ENCODE results near the gene AGBL4.

Gene AGBL4

DNA sequence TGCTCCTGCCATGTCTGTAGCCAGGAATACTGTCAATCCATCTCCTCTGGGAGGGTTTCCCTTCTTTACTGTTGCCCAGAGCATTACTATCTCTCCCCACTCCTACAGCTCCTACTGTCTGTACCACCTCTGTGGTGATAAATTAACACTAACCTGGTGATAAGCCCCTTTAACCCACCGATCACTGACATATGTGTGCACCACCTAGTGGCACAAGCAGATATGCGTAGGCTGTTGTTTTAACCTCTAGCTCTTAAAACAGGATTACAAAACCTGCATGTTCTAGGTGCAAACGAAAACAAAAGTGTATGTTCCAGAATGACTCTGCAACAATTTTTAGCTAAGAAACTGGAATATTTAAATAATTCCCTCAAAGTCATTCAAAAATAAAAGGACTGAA, 1153.2 kb downstream of the AGBL4 start:
- no peak for DNase-seq

DNA sequence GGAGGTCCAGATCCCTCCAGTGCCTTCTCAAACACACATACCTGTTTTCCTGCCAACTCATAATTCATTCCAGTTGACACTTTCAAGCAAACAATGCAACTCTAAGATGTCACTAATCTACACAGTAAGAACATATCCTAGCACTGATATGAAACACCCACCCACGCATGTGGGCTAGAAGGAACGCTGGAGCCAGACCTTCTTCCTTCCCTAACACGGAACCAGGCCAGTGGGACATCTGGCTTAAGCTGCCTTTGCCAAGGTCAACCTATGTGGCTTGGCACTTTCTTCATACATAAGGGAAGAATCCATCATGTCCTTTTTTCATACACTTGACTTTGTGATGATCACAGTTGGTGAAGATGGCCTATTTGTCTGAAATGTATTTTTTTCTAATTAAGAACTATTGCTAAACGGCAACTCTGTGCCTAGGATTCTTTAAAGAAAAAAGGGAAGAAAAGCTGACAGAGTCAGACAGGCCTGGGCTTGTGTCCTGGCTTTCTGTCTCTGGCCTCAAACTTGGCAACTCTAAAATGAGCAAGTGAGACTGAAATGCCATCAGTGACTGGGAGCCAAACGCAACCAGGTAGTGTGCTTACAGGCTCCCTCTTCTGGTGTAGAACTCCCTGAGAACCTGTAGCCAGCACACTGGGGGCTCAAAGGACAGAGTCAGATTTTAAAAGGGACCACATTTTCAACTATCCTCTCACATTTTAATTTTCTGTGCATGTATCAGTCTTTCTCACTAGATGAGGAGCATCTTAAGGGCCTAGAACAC, 1154.4 kb downstream of the AGBL4 start:
- DNase-seq: no peak

DNA sequence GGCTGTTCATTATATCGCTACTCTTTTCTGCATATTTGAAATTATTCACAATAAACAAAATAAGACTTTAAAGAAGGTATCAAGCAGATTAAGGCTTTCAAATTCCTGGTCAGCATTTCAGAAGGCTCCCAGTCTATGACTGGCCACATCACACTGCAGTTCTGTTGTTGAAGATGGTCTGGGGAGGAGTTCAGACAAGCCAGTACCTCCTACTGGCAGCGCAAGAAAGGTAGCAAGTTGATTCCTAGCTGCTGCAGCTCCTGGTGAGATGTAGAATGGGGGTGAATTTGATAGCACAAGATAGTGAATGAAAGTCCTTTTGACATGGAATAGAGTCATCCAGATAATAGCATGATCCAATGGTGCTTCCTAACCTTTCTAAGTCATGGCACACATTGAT, 1158.8 kb downstream of the AGBL4 start:
- no peak for DNase-seq

DNA sequence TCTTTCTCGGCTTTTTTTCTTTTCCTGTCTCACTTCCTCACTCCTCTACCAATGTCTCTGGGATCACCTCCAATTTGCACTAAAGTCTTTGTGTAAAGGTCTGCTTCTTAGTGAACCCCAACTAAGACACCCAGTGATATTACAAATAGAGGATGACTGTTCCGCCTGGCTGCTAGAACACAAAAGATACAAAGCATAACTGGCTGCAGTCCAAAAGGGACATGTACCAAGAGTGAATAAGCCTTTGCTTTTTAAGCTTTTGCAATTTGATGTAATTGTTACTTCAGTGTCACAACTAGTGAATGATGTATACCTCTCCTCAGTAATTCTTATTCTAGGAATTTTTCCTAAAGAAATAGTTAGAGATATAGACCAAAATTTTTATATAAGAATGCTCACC, 1164.3 kb downstream of the AGBL4 start:
- no peak for DNase-seq

DNA sequence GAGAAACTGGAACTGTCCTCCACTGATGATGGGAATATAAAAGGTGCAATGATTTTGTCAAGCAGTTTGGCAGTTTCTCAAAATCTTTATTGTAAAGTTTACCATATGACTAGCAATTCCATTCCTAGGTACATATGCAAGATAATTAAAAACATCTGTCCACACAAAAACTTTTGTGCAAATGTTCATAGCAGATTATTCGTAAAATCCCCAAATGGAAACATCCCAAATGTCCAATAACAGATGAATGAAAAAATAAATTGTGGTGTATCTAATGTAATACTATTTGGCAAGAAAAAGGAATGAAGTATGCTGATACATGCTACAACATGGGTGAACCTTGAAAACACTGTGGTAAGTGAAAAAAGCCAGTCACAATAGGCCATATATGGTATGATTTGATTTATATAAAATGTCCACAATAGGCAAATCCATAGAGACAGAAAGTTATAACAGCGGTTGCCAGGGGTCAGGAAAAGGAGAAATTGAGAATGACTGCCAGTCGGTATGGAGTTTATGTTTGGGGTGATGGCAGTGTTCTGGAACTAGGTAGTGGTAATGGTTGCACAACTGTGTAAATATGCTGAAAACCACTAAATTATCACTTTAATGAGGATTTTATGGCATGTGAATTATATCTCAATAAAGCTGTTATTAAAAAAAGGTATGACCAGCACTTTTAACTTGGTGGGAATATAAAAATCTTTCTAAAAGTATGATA, 1165.4 kb downstream of the AGBL4 start:
- no peak for DNase-seq

DNA sequence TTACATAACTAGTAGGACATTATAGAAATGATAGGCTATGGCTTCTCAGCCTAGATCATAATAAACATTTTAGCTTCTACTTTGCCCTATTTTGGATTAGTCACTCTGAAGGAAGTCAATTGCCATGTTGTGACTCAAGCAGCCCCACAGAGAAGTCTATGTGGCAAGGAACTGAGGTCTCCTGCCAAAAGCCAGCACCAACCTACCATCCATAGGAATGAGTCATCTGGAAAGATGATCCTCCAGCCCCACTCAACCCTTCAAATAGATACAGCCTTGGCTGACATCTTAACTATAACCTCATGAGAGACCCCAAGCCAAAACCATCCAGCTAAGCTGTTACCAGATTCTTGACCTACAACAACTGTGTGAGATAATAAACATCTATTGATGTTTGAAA, 1170.7 kb downstream of the AGBL4 start:
- no peak for DNase-seq

DNA sequence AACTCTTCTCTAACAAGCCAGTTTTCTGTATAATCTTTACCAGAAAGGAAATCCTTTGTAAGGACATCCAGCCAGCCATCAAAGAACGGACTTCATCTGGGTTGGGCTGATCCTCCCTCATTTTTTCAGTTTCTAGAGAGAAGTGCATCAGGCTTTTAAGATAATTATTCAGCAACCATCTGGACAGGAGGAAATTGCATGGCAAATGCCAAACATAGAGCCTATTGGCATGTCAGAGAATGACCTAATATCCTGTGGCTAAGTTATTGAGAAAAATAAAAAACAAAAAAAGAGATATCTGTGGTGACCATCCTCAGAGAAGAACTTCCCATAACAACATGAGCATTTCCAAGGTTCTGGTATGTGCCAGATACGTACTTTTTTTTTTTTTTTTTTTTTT, 1172.1 kb downstream of the AGBL4 start:
- DNase-seq: no peak

DNA sequence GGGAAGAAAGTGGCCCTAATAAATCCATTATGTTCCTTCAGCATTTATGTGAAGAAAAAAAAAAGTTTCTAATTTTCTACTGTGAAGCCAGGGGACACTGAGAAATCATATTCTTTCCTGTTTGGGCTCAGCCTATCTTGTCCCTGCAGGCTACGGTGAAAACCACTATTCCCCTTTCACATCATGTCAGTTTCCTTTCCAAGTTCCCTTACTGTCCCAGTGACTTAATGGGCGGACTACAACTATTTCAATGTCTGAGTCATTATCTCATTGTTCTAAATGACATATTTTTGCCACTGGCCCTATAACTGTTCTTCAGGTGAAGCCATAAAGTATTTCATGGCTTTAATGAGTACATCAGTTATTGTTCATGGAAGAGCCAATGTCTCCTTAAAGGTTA, 1175.7 kb downstream of the AGBL4 start:
- DNase-seq: no peak

DNA sequence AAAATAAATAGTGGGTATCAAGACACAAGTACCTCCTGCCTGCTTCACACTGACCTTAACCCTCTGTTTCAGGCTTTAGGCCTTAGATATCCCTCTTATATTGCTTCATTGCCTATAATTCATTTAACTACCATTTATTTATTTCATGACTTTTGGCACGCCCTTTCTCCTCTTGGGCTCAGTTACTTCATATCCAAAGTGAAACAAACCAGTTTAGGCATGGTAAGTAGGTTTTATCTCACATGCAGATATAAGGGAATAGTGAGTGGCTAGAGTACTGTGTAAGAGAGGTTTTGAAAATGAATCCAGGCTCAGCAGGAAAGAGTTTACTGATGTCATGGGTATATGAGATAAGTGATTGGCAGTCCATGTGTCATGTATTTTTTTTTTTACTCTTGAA, 1177.3 kb downstream of the AGBL4 start:
- DNase-seq: no peak

DNA sequence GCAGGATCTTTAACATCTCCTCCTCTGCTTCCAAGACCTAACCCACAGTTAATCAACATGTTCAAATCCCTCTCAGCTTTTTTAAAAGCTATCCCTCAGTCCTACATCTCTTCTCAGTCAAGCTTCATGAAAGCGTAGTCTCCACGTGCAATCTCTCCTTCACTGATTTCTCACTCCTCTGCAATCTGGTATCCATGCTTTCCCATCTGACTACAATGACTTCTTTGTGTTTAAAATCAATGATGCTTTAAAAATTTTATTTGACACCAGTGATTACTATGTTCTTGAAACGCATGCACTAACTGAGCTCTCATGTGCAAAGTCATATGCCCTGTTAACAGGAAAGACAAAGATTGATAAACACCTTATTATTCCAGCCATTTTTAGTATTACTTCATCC, 1179.6 kb downstream of the AGBL4 start:
- DNase-seq: no peak

DNA sequence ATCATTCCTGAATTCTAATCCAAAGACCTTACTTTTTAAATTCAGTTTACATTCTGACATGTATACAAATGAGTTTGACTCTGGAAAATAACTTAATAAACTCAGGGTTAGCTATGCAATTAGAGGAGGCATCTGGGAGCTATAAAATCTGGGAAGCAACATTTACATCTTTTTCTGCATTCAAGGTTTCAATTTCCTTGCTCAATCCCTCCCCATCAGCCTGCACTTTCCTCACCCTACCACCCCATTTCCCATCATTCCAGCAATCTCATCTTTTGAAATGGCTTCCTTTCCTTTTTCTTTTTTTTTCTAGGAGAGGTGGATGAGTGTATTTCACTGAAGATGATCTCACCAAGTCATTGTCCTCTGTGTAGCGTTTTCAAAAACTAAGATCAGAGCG, 1181.8 kb downstream of the AGBL4 start:
- no peak for DNase-seq

DNA sequence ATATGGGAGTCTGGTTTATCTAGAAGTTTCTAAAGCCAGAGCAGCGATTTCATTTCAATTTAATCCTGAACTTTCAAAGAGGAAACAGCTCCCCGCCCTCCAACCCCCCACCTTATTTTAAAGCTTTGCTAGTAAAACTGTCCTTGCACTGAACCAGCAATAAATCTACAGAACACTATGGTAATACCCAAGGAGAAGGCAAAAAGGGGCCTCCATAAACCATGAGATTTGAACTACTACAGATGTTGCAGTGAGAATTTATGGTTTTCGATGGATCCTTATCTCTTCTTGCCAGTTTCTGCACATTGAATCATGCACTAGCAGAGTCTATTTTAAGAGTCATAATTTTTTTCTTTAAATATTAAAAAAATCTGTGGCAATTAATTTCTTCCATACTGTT, 1182.3 kb downstream of the AGBL4 start:
- DNase-seq: no peak

DNA sequence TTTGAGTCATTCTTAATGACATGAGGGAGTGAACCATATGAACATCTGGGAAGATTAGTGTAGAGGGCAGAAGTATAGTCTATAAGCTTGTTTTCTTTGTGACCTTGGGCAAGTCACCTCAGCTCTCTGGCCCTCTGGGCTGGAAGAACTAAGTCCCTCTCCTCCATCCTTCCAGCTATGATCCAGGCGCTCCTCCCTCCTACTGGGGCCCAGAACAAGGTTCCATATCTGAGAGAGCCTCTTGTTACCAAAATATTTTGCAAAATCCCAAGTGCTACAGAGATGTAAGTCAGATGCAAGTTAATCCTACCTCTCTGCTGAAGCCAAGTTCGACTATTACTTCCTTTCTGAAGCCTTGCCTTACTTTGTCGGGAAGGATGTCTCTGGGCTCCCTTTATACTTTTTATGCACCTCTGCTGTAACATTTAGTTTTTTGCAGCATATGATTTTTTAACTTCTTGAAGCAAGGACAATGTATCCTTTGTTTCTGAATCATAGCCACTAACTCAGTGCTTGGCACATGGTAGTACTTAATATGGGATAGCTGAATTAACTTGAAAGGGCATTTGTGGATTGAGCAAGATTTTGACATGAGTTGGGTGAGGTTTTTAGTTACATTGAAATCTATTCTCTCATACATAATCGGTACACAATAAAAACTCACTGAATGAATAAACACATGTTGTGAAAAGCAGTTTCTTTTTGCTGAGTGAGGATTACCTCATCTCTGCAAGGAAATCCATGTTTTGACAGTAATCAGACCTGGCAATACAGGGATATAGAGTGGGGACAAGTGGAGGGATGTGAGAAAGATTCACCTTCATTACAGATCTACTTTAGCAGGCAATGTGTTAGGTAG, 1192.4 kb downstream of the AGBL4 start:
- DNase-seq: no peak

DNA sequence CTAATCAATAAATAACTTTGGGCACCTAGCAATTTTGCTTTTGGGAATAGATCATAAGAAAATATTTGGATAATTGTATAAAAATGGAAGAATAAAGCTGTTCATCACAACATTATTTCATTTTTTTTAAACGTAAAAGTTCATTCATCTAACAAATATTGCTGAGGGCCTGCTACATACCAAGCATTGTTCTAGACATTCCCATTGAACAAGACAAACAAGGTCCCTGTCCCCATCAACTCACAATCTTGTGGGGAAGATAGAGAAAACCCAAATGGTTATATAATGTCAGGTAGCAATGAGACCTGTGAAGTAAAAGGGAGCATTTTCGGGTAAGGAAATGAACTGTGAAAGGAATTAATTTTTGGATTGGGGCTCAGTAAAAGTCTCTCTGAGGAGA, 1193.0 kb downstream of the AGBL4 start:
- DNase-seq: no peak

DNA sequence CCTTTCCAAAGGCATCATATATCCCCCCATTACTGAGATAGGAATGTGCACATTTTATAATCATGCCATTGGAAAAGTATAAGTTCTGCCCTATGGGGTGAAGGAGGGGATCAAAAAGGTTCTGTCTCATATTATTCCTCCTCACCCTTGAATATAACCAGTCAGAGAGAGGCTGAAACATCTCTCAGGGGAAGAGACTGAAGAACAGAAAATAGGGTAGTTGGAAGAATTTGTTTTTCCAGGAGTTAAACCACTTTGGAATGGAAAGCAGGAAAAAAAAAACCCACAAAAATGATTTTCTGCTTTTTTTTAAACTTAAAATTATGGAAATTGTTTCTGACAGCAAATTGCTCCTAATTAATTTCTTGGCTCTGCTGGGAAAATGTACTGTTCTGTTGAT, 1194.3 kb downstream of the AGBL4 start:
- DNase-seq: no peak

DNA sequence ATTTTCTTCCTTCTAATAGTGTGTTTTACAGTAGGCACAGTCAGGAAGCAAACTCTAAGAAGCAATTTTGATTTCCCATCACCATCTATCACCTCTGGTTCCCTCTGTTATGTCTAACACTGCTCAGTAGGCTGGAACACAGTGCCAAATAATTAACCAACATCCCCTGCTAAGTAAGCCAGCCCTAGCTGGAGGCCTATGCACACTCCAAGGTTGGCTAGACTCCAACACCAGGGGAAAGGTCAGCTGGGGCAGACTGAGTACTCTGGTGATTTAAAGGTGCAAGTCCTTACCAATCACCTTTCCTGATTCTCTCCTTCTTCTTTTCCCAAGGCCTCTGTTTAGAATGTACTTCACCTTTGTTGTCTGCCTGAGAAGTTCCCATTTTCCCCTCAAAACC, 1200.6 kb downstream of the AGBL4 start:
- no peak for DNase-seq

DNA sequence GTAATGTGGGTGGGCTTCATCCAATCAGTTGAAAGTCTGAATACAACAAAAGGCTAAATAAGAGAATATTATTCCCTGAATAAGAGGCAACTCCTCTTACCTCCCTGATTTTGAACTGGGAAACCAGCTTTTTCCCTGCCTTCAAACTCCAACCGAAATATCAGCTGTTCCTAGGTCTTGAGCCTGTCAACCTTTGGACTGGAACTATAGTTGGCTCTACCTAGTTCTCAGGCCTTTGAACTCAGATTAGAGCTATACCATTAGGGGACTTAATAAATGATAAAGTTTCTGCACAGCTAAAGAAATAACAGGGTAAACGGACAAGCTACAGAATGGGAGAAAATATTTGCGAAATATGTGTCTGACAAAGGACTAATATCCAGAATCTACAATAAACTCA, 1203.3 kb downstream of the AGBL4 start:
- DNase-seq: no peak

DNA sequence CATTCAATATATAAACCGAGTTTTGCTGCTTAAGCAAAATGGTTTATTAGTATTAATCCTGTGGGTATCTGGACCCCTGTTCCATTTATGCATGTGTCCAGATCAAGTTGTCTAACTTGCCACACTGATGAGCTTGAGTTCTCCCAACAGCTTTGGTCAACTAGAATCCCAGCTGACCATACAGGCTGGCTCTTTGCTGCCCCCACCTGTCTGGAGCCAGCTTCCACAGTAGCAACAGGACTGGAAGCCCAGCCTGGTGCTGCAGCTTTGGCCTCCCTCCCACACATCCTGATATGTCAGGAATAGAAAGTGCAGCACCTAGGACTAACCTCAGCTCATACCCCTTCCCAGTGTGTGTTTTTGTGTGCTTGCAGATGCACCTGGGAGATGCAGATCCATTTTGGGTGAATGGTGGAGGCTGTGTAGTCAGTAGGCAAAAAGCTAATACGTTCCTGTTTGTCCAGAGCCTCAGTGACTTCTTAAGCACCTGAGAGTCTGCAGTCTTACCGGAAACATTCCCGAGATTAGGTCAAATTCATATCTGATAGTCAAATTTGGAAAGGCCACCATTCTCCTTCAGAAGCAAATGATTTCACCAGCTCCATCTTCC, 1206.1 kb downstream of the AGBL4 start:
- DNase-seq: no peak

DNA sequence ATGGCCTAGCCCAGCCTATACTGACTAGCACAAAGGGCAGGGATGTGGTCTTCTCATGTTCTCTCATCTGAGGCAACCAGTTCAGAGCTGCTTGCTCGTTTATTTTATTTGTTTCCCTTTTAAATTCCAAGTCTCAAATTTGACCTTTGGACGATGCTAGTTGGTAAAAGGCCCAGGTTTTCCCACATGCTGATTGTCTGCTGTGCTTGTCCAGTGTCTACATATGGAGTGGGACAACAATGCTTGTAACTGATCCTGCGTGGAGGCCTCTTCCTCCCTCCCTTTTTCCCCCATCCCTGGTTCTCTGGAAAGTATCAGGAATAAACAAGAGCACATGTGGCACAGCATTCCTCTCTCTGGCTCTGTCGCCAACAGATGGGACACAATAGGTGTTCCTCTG, 1213.0 kb downstream of the AGBL4 start:
- no peak for DNase-seq

DNA sequence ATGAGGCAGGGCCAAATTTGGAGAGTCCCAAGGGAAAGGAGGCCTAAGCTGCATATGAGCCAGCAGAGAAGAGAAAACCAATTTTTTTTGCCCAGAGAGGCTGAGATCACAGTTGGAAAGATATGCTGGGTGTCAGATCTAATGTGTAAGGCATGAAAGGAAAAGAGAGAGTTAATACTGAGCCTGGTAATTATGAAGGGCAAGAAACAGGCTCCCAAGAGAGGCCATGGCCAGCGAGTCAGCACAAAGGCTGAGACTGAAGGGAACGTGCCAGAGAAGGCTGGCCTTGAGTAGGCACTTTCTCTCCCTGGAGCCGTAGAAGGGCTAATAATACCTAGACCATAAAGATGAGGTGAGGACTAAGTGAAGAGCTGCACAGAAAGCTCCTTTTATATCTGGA, 1215.3 kb downstream of the AGBL4 start:
- DNase-seq: no peak

DNA sequence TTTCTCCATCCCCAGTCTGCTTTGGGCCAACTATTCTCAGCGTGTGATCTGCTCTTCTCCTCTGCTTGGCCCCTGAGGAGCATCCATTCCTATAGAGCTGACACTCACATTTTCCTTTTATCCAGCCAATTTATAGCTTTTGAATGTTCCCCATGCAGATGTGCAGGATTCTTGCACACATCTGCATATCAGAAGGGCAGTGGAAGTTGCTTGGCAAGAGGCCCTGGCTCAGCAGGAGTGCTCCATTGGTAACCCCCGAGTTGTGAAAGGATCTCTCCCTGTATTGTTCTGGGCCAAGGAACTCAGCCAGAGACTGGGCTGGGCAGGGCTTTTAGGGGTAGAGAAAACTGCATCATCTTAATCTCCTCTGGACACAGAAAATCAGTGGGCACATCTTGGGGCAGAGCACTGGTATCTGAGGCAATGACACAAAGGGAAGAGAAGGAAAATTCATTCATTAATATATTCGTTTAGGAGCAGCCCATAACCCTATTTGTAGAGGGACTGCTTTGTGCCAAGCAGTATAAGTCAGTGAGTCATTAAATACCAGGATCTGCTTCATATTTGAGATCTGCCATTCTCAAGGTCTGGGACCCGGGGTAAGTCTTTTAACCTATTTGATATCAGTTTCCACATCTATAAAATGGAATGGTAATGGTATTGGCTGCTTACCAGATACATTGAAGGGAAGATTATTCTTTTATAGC, 1216.0 kb downstream of the AGBL4 start:
- no peak for DNase-seq

DNA sequence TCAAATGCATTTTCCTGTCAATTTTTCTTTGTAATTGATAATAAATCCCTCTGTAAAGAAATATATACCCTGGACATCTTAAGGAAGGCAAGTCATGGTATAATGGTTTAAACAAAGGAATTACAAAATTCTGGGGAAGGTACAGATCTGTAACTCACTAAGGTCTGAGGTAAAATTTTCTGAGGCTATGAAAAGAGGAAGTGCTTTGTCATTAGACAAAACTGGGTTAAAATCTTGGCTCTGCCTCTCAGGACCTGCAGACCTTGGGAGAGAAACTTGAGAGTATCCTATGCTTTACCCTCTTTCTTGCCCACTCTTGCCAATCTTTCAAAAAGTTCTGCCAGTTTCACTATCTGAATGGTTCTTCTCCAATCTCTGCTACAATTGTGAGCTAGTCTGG, 1220.3 kb downstream of the AGBL4 start:
- no peak for DNase-seq

DNA sequence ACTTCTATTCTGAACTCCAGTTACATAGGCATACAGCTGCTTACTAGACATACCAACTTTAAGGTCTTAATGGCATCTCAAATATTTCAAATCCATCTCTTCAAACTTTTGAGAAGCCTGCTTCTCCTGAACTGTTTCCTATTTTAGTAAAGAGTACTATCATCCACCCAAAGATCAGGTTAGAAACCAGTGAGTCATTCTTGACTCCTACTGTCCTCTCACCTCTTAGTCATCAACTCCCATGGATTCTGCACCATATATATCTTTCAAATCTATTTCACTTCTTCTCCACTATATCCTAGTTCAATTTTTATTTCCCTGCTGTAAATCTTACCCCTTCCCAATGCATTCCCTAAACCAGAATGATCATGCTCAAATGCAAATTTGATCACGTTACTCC, 1228.9 kb downstream of the AGBL4 start:
- no peak for DNase-seq

All from activated CD8-positive, alpha-beta memory T cell treated with anti-CD3 and anti-CD28 coated beads, Interleukin-2, amount 50 U/mL, for 4 hours (primary cell).